ENCODE data around the gene RABGAP1L.

DNA sequence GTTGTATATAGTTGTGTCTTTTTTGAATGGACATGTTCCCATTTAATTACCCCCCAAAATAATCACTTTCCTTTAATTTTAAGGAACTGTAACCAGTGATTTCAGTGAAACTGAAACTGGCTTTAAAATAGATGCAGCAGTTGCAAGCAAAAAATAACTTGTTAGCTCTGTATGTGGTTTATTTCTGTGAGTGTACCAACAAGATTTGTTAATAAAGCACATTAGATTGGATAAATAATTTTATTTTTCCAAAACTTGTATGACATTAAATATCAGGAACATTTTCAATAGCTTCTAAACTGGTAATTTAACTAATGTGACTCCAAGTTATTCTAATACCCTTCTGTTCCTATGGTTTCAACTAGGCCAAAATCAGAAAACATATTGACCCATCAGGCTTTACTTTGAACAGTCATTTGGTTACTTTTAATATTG, 656.2 kb downstream of the RABGAP1L start:
- no peak for TF ChIP-seq CTCF (IDR thresholded peaks at IDR 0.05 in 8 of 11, conservative IDR thresholded peaks at IDR 0.05 in 3 of 11)
- no peak for TF ChIP-seq POLR2AphosphoS5 (IDR thresholded peaks at IDR 0.05)

Data from spleen (tissue), 7 donors.